Keratinocyte (primary cell): ENCODE results near the gene ARMS2. TPM values are rescaled to one million over a fixed set of nuclear protein-coding genes. Genes with fewer than 3 reads are reported as not detected.

ENCODE experiments used
- DNase-seq: peaks from one replicate; pipeline ENCODE4 v3.0.0-alpha.2; 2011; ENCODE audit warnings: low read depth, missing footprints, low spot score
- FAIRE-seq: peaks from 2 replicates; lab custom pipeline; 2011; peaks lifted over from hg19 to GRCh38; lab: Jason Lieb, UNC
- H2AFZ ChIP-seq: 2 replicates; pipeline ENCODE4 v1.6.0; 2012; ENCODE audit warnings: low read length, control low read depth, inconsistent platforms; ENCODE audit not compliant: control insufficient read depth
- H3K27ac ChIP-seq: 2 replicates; pipeline ENCODE4 v1.5.1; 2011; ENCODE audit warnings: low read length; ENCODE audit not compliant: control insufficient read depth, insufficient read depth
- H3K27me3 ChIP-seq: 3 replicates; pipeline ENCODE4 v1.6.0; 2011; ENCODE audit warnings: low read length; ENCODE audit not compliant: control insufficient read depth, insufficient read depth; ENCODE audit errors: extremely low read depth
- H3K36me3 ChIP-seq, 2 experiments: 2 replicates in 1 of 2; 3 replicates in 1 of 2; pipeline ENCODE4 v1.5.1; 2011; ENCODE audit warnings: low read length in 2 of 2, mild to moderate bottlenecking in 1 of 2; ENCODE audit not compliant: control insufficient read depth in 2 of 2, insufficient read depth in 2 of 2; ENCODE audit errors: extremely low read depth in 1 of 2
- H3K4me1 ChIP-seq: 3 replicates; pipeline ENCODE4 v1.5.1; 2011; ENCODE audit warnings: low read length; ENCODE audit not compliant: control insufficient read depth, insufficient read depth; ENCODE audit errors: extremely low read depth
- H3K4me2 ChIP-seq: 3 replicates; pipeline ENCODE4 v1.6.0; 2011; ENCODE audit warnings: low read depth, low read length; ENCODE audit not compliant: control insufficient read depth, insufficient read depth; ENCODE audit errors: extremely low read depth
- H3K4me3 ChIP-seq, 3 experiments: fragments of 200-600 bp in 1 of 3; sonication (generic) in 1 of 3; 2 replicates in 2 of 3; 3 replicates in 1 of 3; pipeline ENCODE4 v1.5.1; 2011 to 2016; ENCODE audit warnings: low read length in 3 of 3, mild to moderate bottlenecking in 3 of 3, control low read depth in 2 of 3, inconsistent platforms in 1 of 3, low read depth in 1 of 3, mixed read lengths in 1 of 3, mixed run types in 1 of 3, moderate library complexity in 1 of 3; ENCODE audit not compliant: control insufficient read depth in 2 of 3, insufficient read depth in 2 of 3; ENCODE audit errors: extremely low read depth in 1 of 3
- H3K79me2 ChIP-seq: 2 replicates; pipeline ENCODE4 v1.6.0; 2012; ENCODE audit warnings: low read length; ENCODE audit not compliant: control insufficient read depth, insufficient read depth
- H3K9ac ChIP-seq: 3 replicates; pipeline ENCODE4 v1.6.0; 2011; ENCODE audit warnings: low read length; ENCODE audit not compliant: control insufficient read depth, insufficient read depth; ENCODE audit errors: extremely low read depth
- H3K9me1 ChIP-seq: 3 replicates; pipeline ENCODE4 v1.6.0; 2011; ENCODE audit warnings: low read length; ENCODE audit not compliant: control insufficient read depth, insufficient read depth; ENCODE audit errors: extremely low read depth
- H3K9me3 ChIP-seq: 2 replicates; pipeline ENCODE4 v1.5.1; 2012; ENCODE audit warnings: low read depth, low read length; ENCODE audit not compliant: control insufficient read depth
- H4K20me1 ChIP-seq: 3 replicates; pipeline ENCODE4 v1.6.0; 2011; ENCODE audit warnings: low read length; ENCODE audit not compliant: control insufficient read depth, insufficient read depth; ENCODE audit errors: extremely low read depth
- EZH2 ChIP-seq: IDR thresholded peaks from one replicate; pipeline ENCODE4 v1.6.1; 2012; ENCODE audit warnings: inconsistent platforms, mild to moderate bottlenecking, low read length, moderate library complexity
- dilution Hi-C: fragments of 300-500 bp; cut with MboI; formaldehyde crosslinking; loops from one replicate; pipeline ENCODE4 v1.7.0; 2020; ENCODE audit warnings: low sequenced_read_pairs; ENCODE audit not compliant: extremely low pct_ligation_motif_present
- polyA plus RNA-seq, 5 experiments: library from polyadenylated mRNA; depleted of rRNA in 3 of 5; stranded (reverse) in 3 of 5; stranded (forward) in 1 of 5; unstranded in 1 of 5; fragments of >200 nt; gene quantifications; 1 replicate in 1 of 5; 2 replicates in 3 of 5; 3 replicates in 1 of 5; pipeline versions ENCODE4 v1.2.1 to v1.2.3, GENCODE V29; 2011 to 2012; ENCODE audit warnings: missing spikeins in 2 of 5, low read depth in 1 of 5, low replicate concordance in 1 of 5
- TF ChIP-seq, protein P1 (sequence below), 3 experiments: IDR thresholded peaks in 1 of 3; conservative IDR thresholded peaks in 1 of 3; optimal IDR thresholded peaks in 1 of 3; 2 replicates in 2 of 3; 3 replicates in 1 of 3; pipeline versions ENCODE3 to v1.5.1; 2011; ENCODE audit warnings: low read length in 3 of 3, mild to moderate bottlenecking in 3 of 3, moderate library complexity in 2 of 3, control low read depth in 1 of 3, inconsistent platforms in 1 of 3; ENCODE audit not compliant: insufficient read depth in 2 of 3; ENCODE audit errors: extremely low read depth in 1 of 3

The ARMS2 gene
- polyA plus RNA-seq, 1 donor (not counting 4 experiments of a cell fraction or from before 2014, with no cell fraction given) = 0.08 TPM

DNA sequence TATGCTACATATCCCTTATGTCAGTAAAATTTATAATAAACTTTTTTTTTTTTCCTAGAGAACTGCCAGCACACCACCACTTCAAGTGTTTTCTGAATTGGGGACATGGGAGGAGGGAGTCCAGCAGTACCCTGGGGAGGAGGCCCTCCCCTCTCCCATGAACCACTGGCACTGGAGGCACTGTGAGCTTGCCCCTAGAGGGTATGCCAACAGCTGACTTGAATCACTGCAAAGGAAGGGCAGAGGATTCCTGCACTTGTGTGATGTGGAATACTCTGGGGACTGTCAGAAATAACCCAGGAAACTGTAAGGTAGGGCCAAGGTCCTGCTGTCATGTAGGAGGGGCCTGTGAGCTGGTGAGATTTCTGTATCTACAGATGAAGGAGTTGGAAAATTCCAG is 8.5 kb upstream of the ARMS2 start:
- H2AFZ ChIP-seq = no peak overlapping the region
- no peaks in the 10 kb centered on the region for H3K9me1 ChIP-seq
- no peaks in the 10 kb centered on the region for H3K36me3 ChIP-seq
- no peaks in the 10 kb centered on the region for H3K79me2 ChIP-seq
- no peak for TF ChIP-seq EZH2
- TF ChIP-seq, protein P1, sequence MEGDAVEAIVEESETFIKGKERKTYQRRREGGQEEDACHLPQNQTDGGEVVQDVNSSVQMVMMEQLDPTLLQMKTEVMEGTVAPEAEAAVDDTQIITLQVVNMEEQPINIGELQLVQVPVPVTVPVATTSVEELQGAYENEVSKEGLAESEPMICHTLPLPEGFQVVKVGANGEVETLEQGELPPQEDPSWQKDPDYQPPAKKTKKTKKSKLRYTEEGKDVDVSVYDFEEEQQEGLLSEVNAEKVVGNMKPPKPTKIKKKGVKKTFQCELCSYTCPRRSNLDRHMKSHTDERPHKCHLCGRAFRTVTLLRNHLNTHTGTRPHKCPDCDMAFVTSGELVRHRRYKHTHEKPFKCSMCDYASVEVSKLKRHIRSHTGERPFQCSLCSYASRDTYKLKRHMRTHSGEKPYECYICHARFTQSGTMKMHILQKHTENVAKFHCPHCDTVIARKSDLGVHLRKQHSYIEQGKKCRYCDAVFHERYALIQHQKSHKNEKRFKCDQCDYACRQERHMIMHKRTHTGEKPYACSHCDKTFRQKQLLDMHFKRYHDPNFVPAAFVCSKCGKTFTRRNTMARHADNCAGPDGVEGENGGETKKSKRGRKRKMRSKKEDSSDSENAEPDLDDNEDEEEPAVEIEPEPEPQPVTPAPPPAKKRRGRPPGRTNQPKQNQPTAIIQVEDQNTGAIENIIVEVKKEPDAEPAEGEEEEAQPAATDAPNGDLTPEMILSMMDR (optimal IDR thresholded peaks at IDR 0.05 in 1 of 3, IDR thresholded peaks at IDR 0.05 in 1 of 3, conservative IDR thresholded peaks at IDR 0.05 in 1 of 3; ENCODE audit: extremely low read depth in 1 of 3, insufficient read depth in 2 of 3, low read length in 3 of 3) = no peak
- no peak overlapping the region for H3K9ac ChIP-seq
- H3K4me3 ChIP-seq = no peak overlapping the region
- FAIRE-seq (no peak), DNase-seq (no peak)
- dilution Hi-C loops = no loop called here
- no peaks in the 10 kb centered on the region for H3K9me3 ChIP-seq
- no peaks in the 10 kb centered on the region for H4K20me1 ChIP-seq
- no peak overlapping the region for H3K27ac ChIP-seq
- H3K4me2 ChIP-seq = no peak overlapping the region
- peaks cover 3% of the 10 kb centered on the region for H3K4me1 ChIP-seq
- H3K27me3 ChIP-seq = no peaks in the 10 kb centered on the region

DNA sequence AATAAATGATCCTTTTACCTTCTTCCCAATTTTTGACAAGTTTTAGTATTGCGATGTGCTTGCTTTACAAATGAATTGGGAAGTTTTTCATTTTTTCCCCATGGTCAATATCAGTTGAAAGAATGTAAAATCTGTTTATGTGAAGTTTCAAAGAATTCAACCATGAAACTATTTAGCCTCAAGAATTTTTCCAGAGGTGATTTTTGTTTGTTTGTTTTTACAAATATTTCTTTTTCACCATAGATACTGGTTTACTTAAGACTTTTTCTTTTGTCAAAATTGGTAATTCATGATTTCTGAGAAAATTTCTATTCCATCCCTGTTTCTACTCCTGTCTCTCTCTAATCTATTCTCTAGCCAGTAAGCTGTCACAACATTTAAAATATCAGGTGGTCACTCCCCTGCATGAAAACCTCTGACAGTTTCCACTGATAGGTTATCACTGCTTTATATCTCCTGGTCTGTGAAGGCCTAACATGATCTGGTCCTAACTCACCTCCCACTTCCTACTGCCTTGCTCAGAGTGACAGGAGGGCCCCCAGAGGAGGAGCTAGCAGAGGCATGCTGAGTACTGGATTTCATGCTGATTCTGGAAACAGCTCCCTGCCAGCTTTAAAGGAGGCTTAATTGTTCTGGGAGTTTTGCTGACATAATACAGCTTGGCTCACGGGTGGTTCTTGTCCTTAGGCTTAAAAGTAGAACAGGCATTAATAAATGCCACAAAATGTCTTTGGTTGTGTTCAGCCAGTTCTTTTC is 7.6 kb upstream of the ARMS2 start:
- H3K27me3 ChIP-seq = no peaks in the 10 kb centered on the region
- no peaks in the 10 kb centered on the region for H4K20me1 ChIP-seq
- H3K79me2 ChIP-seq = no peaks in the 10 kb centered on the region
- no peaks in the 10 kb centered on the region for H3K9me3 ChIP-seq
- DNase-seq = no peak
- peaks cover 3% of the 10 kb centered on the region for H3K4me1 ChIP-seq
- H3K9me1 ChIP-seq = no peaks in the 10 kb centered on the region
- H3K9ac ChIP-seq = no peak overlapping the region
- H3K4me3 ChIP-seq = no peak overlapping the region
- no peak overlapping the region for H3K4me2 ChIP-seq
- no peaks in the 10 kb centered on the region for H3K36me3 ChIP-seq
- H3K27ac ChIP-seq = no peak overlapping the region
- TF ChIP-seq, protein P1 (optimal IDR thresholded peaks at IDR 0.05 in 1 of 3, IDR thresholded peaks at IDR 0.05 in 1 of 3, conservative IDR thresholded peaks at IDR 0.05 in 1 of 3; ENCODE audit: extremely low read depth in 1 of 3, insufficient read depth in 2 of 3, low read length in 3 of 3) = no peak
- TF ChIP-seq EZH2 = no peak
- no peak overlapping the region for H2AFZ ChIP-seq
- FAIRE-seq = no peak
- dilution Hi-C loops = no loop called here
